Dermis blood vessel endothelial cell (primary cell): Measurements from ENCODE around the gene PIK3R2. TPM values are rescaled to one million over a fixed set of nuclear protein-coding genes. Genes with fewer than 3 reads are reported as not detected.
"Not testable (repeated sequence)": the region's sequence is repeated elsewhere in the genome, so short reads cannot be mapped to it uniquely, and the experiment has no call there.

ENCODE experiments used
- DNase-seq: peaks from one replicate; pipeline ENCODE4 v3.0.0; 2010
- total RNA-seq: library from RNA; depleted of rRNA; stranded (reverse); fragments of >200 nt; gene quantifications from 2 replicates; pipeline ENCODE4 v1.2.3, GENCODE V29; 2014

PIK3R2 gene
- total RNA-seq, 1 donor from 2014 or later: 4.8 TPM

DNA sequence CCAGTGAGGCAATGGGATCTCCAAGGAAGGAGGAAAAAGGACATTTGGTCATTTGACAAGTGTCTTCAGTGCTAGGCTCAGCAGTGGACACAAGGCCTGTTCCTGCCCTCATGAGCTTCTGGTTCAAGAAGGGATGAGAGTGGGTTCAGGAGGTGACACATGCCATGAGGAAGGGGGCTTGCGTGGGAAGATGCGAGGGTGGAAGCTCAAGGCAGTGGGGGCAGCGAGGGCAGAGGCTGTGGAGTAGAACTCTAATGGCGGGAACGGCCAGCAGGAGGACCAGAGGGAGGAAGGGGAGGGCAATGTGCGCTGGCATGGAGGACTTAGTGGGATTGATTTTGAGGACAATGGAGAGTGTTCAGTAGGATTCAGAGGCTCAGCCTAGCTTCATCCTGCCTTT lies 3.3 kb downstream of the PIK3R2 start:
- no peak for DNase-seq

DNA sequence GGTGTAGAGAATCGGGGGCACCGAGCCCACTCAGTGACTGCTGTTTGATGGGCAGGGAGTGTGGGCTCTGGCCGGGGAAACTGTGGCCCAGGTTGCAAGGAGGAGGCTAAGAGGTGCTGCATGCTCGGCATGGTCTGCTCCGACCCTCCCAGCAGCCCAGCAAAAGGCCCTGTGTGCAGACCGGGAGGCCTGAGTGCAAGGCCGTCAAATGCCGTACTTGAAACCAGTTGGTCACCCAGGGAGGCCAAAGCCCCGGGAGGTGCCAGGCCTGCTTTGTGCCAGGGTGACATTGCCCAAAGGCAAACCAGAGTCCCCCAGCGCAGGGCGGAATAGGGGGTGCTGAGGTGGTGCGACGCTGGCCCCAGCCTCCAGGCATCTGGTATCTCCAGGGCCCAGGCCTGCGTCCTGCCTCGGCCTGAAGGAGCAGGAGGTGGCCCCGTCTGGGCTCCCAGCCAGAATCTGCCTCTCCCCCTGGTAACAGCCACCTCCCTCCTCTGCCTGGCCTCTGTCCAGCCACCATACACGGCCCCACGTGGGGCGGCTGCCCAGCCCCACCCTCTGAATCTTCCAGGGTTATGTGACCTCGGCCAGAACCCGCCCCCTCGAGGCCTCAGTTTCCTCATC lies 4.0 kb downstream of the PIK3R2 start:
- peak; percentile 92 for DNase-seq

DNA sequence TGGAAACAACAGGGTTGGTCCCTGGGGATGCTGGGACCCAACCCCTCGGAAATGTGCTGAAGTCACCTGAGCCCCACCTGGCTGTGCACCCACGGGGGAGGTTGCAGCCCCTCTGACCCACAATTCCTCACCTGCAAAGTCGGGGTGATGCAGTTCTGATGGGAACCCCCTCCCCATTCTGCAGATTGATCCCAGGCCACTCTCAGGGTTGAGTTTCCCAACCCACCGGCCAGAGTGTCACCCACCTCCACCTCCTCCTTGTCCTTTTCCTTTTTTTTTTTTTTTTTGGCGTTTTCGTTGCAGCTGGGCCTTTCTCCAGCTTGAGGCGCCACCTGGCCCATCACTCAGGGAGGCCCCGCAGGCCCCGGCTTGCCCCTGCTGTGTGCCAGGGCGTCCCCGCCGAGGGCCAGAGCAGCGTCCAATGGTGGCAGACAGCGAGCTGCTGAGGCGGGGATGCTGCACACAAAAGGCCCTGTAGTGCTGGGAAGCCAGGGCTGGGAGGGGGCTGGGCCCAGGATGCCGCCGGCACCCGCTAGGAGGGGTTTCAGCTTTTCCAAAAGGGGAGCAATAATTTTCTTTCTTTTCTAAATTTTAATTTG lies 4.6 kb downstream of the PIK3R2 start:
- DNase-seq: no peak

DNA sequence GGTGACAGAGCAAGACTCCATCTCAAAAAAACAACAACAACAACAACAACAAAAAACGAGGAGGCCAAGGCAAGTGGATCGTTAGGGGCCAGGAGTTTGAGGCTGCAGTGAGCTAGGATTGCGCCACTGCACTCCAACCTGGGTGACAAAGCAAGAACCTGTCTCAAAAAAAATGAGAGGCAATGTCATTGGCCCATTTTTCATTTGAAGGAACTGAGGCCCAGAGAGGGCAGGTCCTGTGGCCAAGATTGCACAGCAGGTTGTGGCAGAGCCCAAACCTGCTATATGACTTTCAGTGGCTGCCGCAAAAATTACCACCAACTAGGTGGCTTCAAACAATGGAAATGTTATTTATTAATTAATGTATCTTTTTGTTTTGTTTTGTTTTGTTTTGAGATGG lies 5.5 kb downstream of the PIK3R2 start:
- no peak for DNase-seq

DNA sequence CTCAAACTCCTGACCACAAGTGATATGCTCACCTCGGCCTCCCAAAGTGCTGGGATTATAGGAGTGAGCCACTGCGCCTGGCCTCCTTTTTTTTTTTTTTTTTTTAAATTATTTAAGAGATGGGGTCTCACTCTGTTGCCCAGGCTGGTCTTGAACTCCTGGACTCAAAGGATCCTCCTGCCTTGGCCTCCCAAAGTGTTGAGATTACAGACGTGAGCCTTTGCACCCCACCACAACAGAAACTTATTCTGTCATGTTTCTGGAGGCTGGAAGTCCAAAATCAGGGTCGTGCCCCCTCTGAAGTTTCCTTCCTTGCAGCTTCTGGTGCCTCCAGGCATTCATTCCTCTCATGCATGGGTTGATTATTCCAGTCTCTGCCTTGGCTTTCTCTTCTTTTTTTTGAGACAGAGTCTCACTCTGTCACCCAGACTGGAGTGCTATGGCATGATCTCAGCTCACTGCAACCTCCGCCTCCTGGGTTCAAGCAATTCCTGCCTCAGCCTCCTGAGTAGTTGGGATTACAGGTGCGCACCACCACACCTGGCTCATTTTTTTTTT lies 6.2 kb downstream of the PIK3R2 start:
- not testable (repeated sequence) for DNase-seq

DNA sequence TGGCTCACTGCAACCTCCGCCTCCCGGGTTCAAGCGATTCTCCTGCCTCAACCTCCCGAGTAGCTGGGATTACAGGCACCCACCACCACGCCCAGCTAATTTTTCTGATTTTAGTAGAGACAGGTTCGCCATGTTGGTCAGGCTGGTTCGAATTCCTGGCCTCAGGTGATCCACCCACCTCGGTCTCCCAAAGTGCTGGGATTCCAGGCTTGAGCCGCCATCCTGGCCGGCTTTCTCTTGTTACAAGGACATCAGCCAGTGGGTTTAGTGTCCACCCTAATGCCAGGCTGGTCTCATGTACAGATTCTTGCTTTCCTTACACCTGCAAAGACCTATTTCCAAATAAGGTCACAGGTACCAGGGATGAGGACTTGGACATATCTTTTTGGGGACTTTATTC lies 6.8 kb downstream of the PIK3R2 start:
- DNase-seq: no peak

DNA sequence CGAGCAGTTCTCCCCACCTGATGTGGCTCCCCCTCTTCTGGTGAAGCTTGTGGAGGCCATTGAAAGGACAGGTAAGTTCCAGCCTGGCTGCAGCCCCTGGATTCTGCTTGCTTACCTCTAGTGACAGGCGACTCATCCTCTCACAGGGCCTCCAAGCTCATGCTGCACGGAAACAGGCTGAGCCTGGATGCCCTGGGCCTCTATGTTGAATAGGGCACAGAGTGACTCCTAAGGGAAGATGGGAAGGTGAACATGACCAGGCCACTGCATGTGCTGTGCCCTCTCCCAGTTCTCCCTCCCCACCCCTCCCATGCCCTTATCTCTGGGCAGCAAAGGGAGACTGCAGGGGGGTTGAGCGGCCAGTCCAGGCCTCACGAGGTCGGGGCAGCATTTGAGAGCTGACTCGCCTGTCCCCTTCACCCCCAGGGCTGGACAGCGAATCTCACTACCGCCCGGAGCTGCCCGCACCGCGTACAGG lies 7.6 kb downstream of the PIK3R2 start:
- no peak for DNase-seq

DNA sequence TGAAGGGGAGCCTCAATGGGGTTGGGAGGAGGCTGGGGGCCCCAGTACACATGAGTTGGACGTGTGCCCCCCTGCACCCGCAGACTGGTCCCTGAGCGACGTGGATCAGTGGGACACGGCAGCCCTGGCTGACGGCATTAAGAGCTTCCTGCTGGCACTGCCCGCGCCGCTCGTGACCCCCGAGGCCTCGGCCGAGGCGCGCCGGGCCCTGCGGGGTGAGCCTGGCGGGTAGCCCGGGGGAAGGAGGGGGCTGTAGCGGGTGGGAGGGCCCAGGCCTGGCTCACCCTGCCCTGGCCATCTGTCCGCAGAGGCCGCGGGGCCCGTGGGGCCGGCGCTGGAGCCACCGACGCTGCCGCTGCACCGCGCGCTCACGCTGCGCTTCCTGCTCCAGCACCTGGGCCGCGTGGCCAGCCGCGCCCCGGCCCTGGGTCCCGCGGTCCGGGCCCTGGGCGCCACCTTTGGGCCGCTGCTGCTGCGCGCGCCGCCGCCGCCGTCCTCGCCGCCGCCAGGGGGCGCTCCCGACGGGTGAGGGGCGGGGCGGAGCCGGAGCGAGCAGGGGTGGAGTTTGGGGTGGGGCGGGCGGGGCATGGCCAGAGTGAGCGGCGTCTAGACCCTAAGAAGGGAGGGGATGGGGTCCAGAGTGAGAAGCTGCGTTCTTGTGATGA lies 8.1 kb downstream of the PIK3R2 start:
- peak; percentile 75 for DNase-seq

DNA sequence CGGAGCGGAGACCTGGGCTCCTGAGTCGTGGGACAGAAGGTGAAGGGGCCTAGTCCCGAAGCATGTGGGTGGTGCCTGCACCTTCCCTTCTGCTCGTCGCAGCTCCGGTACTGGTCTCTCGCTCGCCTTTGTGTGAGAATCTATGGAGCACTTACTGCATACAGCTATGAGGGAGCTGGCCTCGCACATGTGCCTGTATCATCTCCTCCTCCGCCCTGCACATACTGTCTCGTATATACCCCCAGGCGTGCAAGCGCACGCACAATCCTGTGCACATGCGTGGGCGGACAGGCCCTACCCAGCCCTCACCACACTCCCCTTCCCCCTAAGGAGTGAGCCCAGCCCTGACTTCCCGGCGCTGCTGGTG lies 8.7 kb downstream of the PIK3R2 start:
- DNase-seq: no peak

DNA sequence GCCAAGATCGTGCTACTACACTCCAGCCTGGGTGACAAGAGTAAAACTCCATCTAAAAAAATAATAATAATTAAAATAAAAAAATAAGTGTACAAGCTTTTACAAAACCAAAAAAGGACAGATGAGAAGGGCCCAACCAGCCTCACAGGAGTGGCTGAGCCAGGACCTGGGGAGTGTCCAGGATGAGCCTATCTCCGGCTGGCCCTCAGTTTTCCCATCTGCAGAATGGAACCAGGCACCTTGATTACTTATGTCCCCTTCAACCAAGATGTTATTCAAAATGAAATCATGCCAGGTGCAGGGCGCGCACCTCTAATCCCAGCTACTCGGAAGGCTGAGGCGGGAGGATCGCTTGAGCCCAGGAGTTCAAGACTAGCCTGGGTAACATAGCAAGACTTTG lies 11.1 kb downstream of the PIK3R2 start:
- DNase-seq: no peak

DNA sequence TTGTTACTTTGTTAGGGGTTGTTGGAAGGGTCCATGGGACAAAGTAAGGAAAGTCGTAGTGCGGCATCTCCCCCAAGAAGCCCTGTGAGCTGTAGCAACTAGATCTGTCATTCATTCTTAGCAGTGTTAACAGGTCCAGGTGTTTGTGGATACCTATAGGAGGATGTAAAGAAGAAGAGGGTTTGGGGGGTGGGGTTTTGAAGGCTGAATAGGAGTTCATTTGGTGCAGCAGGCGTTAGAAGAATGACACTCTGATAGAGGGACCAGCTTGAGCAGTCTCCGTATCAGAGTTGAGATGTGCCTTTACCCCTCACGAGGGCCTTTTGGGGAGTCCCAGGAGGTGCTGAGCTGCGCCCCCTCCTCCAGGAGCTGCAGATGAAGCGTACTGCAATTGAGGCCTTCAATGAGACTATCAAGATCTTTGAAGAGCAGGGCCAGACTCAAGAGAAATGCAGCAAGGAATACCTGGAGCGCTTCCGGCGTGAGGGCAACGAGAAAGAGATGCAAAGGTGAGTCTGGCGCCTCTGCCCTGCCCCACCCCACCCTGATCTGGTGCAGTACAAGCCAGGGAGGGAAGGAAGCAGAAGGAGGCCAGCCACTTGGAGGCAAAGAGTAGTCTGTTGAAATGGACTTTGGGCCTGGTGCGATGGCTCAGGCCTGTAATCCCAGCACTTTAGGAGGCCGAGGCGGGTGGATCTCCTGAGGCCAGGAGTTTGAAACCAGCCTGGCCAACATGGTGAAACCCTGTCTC lies 13.0 kb downstream of the PIK3R2 start:
- no peak for DNase-seq

DNA sequence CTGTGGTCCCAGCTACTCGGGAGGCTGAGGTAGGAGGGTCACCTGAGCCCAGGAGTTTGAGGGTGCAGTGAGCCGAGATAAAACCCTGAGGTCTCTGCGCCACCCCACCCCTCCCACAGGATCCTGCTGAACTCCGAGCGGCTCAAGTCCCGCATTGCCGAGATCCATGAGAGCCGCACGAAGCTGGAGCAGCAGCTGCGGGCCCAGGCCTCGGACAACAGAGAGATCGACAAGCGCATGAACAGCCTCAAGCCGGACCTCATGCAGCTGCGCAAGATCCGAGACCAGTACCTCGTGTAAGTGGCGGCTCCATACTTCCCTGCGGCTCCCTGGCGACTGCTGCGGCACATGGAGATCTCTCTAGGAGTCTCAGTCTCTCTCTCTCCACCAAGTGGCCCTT lies 14.0 kb downstream of the PIK3R2 start:
- DNase-seq: no peak

DNA sequence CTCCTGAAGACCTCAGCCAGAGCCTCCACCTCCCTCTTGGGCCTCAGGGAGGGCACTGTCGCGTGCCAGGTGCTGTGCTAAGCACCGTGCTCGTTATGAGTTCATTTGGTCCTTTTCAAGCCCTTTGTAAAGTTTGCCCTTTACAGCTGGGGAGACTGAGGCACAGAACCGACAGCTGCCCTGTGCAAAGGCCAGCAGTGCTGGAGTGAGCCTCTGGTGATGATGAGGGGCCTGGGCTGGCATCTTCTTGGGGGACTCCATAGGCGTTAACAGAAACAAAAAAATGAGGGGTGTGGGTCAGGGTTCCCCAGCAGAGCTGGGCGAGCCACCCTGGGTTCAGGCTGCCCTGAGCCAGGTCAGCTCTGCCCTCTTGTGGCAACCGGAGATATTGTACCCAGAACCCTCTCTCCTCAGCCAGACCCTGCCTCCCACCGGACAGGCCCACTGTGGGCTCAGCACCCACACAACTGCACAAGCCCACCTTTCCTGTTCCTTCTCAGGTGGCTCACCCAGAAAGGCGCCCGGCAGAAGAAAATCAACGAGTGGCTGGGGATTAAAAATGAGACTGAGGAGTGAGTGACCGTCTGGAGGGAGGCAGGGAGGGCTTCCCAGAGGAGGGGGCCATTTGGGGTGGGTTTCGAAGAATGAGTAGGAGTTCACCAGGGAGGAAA lies 15.1 kb downstream of the PIK3R2 start:
- peak; percentile 67 for DNase-seq

DNA sequence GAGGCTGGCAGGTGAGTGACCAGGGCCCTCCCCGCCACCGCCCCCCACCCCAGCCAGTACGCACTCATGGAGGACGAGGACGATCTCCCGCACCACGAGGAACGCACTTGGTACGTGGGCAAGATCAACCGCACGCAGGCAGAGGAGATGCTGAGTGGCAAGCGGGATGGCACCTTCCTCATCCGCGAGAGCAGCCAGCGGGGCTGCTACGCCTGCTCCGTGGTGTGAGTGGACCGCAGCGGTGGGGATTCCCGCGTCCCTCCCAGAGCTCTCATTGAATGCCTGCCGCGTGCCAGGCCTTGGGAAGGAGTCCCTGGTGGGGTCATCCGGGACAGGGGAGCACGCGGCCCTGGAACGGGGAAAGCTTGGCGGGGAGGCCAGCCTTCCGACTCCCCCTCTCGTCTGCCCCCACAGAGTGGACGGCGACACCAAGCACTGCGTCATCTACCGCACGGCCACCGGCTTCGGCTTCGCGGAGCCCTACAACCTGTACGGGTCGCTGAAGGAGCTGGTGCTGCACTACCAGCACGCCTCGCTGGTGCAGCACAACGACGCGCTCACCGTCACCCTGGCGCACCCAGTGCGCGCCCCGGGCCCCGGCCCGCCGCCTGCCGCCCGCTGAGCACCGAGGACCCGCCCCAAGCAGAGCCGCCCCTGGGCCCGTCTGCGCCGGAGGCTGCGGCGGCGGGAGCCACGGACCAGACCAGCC lies 15.9 kb downstream of the PIK3R2 start:
- DNase-seq: no peak

DNA sequence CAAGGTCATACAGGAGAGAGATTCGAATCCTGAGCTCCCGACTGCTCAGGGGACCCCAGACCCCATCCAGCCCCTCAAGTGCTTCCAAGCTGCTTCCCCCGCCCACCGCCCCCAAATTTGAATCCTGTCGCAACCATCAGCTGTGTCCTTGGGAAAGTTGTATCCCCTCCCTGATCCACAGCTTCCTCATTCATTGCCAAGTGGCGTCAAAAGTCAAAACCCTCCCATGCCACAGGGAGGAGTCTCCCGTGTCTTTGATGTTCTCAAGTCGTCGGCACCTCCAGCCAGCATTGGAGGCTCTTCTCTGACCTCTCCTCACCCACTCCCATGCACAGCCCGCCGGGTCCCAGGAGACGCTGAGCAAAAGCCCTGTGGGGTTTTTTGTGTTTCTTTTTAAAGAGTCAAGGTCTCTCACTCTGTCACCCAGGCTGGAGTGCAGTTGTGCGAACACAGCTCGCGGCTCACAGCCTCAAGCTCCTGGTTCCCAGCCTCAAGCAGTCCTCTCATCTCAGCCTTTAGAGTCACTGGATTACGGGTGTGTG lies 17.8 kb downstream of the PIK3R2 start:
- no peak for DNase-seq

DNA sequence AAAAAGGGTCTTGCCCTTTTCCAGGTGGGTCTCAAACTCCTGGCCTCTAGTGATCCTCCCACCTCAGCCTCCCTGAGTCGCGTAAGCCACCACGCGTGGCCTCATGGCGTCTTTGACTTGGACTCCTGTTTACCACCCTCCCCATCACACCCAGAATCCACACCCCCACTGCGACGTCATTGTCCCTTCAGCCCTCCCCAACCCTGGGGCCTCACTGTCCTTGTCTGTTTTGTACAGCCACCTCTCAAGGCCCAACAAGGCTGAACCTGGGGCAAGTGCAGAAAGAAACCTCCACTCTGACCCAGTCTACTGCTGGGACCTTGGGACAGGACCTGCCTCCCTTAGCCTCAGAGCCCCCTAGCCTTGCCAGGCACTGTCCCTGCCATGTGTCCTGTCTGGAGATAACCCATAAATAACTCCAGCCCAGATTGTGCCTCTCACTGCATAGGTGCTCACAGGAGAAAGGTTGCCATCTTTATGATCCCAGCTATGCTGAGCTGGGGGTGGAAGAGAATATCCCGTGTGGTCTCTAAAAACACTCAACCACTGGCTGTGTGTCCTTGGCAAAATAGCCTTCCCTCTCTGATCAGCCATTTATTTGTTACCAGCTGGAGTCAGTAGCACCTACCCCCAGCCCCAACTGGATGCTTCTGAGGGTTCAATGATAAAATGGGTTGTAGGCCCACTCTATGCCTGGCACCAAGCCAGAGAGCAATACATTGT lies 18.8 kb downstream of the PIK3R2 start:
- no peak for DNase-seq

DNA sequence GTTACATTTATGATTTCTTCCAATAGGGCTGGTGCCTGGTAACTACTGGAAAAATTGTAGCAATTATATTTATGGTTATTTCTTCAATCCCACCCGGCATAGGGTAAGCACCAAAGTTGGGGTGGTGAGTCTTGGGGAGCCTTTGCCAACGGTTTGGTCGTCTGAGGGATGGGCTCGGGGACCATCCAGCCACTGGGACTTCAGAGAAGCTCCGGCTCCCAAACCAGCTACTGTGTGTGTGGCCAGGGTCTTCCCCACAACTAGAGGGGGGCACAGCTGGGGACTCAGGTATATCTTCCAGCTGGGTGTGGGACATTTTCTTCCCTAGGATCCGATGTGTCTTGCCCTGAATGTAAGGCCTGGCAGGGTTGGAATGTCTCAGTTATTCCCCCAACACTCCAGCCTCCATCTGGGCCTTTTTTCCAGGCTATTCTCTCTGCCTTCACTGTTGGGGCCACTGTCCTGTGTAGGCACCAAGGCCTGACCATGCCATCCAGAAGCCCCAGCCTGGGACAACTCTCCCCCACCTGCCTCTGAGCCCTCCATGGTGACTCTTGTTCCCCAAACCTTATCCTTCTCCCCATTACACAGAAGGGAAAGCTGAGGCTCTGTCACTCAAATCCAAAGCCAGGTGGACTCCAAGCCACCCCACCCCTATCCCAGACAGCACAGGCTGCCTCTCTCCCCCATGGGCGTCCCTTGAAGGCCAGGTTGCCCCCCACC lies 19.5 kb downstream of the PIK3R2 start:
- DNase-seq: no peak

DNA sequence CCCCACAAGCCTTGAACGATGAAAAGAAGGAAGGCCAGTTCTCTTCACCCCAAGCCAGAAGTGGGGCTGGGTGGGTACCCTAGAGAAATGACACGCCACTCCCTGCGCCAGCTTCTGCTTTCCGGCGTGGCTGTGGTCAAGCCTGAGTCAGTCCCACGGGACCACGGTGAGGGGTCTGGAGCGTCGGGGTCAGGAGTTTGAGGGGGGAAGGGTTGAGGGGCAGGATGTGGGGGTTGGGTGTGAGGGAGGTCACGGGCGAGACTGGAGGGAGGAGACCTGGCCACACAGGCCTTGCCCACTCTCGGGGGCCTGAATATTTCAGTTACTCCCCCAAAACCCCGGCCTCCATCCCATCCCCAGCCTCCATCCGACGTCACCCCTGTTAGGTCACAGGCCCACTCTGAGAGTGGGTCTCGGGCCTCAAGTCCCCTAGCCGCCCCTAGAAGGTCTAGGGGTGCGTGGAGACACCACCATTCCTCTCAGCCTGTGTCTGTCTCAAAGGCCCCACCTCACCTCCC lies 20.1 kb downstream of the PIK3R2 start:
- no peak for DNase-seq

DNA sequence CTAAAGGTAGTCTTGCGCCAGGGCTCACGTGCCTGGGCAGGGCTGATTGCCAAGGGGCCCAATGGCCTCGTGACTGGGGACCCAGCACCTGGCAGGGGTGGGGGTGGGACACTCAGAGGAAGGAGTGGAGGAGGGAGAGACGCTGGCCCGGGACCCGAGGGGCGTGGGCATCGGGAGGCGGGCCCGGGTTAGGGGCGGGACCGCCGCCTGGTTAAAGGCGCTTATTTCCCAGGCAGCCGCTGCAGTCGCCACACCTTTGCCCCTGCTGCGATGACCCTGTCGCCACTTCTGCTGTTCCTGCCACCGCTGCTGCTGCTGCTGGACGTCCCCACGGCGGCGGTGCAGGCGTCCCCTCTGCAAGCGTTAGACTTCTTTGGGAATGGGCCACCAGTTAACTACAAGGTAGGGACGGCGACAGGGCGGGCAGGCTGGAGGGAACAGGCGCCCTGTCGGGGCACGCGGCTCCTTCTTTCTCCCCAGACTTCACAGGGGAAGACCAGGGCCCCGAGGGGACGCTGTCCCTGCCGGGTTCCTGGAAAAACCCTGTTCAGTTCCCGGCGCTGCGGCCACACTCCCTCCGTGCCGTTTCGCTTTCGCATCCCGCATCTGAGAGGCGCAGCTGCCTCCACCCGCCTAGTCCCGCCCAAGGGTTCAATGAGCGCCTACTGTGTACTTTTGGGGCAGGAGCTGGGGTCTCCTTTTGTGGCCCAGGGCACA lies 20.8 kb downstream of the PIK3R2 start, which contains the start of gene IFI30:
Gene IFI30, plus strand, starts transcription at position 242 of the 717 bp plus-strand sequence. Its CDS starts 29 bp downstream, at position 271.
- peak; percentile 39 for DNase-seq
